ENCODE results near the gene RBBP4.

RBBP4 gene

DNA sequence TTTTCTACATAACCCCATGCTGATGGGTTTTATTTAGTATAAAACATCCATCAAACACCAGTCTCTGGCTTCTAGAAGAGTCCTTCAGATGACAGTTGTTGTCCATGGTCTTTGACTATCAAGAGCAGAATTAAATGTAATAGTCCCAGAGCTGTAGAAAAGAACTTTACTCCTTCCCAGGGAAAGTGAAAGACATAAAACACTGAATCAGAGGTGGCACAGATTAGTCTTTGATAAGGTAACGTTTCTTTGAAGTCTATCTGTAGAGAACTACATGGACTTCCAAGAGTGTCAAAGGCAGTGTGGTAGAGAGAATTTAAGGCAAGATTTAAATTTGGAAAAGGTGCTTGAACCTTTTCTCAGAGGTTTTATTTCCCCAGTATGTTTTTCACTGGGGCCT, 29.6 kb downstream of the RBBP4 start:
- no peak for TF ChIP-seq CTCF (IDR thresholded peaks at IDR 0.05; ENCODE audit: low read depth, low read length, missing control alignments)
- in situ Hi-C loops (cut with HindIII; ENCODE audit: low sequenced_read_pairs): no loop called here
- H3K4me3 ChIP-seq (ENCODE audit: low read depth, low read length): no peak overlapping the region
- no peak for DNase-seq (ENCODE audit: low read depth)

GRCh38 chr1:32681509-32681908, 30.5 kb downstream of the RBBP4 start:
- no peak overlapping the region for H3K4me3 ChIP-seq (ENCODE audit: low read depth, low read length)
- in situ Hi-C loops (cut with HindIII; ENCODE audit: low sequenced_read_pairs): no loop called here
- no peak for DNase-seq (ENCODE audit: low read depth)
- TF ChIP-seq CTCF (IDR thresholded peaks at IDR 0.05; ENCODE audit: low read depth, low read length, missing control alignments): no peak

GRCh38 chr1:32681999-32682398, 31.0 kb downstream of the RBBP4 start:
- TF ChIP-seq CTCF (IDR thresholded peaks at IDR 0.05; ENCODE audit: low read depth, low read length, missing control alignments): no peak
- DNase-seq (ENCODE audit: low read depth): no peak
- in situ Hi-C loops (cut with HindIII; ENCODE audit: low sequenced_read_pairs): no loop called here
- H3K4me3 ChIP-seq (ENCODE audit: low read depth, low read length): no peak overlapping the region

DNA sequence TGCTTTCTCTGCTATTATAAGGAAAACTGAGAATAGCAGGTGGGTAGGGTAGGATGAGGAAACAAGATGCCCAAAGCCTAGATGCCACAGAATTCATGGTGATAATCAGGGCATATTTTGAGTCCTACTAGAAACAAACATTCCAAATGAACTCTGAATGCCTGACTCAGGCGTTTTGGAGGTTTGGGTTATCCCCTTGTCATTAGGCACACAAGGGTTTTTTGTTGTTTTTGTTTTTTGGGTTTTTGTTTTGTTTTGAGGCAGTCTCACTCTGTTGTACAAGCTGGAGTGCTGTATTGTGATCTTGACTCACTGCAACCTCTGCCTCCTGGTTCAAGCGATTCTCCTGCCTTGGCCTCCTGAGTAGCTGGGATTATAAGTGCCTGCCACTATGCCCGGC, 32.4 kb downstream of the RBBP4 start:
- H3K4me3 ChIP-seq (ENCODE audit: low read depth, low read length): no peak overlapping the region
- in situ Hi-C loops (cut with HindIII; ENCODE audit: low sequenced_read_pairs): no loop called here
- TF ChIP-seq CTCF (IDR thresholded peaks at IDR 0.05; ENCODE audit: low read depth, low read length, missing control alignments): no peak
- no peak for DNase-seq (ENCODE audit: low read depth)

GRCh38 chr1:32684167-32684811, 33.3 kb downstream of the RBBP4 start:
- no peak for DNase-seq (ENCODE audit: low read depth)
- H3K4me3 ChIP-seq (ENCODE audit: low read depth, low read length): no peak overlapping the region
- no peak for TF ChIP-seq CTCF (IDR thresholded peaks at IDR 0.05; ENCODE audit: low read depth, low read length, missing control alignments)
- in situ Hi-C loops (cut with HindIII; ENCODE audit: low sequenced_read_pairs): no loop called here

DNA sequence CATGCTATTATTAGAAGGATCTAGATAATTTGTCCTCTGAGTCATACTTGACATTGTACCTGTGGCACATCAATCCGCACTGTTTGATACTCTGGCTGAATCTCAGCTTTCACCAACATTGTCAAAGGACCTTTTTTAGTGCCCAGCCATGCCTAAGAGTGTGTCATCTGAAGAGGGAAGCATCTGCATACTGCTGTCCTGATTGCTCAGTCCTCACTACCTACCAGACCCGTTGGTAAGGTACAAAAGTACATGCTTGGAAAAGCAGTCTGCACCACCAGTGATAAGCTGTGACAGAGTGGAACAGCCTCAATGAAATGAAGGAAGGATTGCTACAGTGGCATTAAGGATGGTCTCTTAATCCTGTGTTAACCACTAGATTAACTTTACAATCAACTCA, 34.5 kb downstream of the RBBP4 start:
- in situ Hi-C loops (cut with HindIII; ENCODE audit: low sequenced_read_pairs): no loop called here
- DNase-seq (ENCODE audit: low read depth): no peak
- no peak overlapping the region for H3K4me3 ChIP-seq (ENCODE audit: low read depth, low read length)
- TF ChIP-seq CTCF (IDR thresholded peaks at IDR 0.05; ENCODE audit: low read depth, low read length, missing control alignments): no peak

All from astrocyte of the cerebellum (primary cell).